NCI-H69 (cell line): ENCODE data around the gene SULT1A2.
"Not testable (repeated sequence)": the region's sequence is repeated elsewhere in the genome, so short reads cannot be mapped to it uniquely, and the experiment has no call there.

ENCODE experiments used
- DNase-seq: peaks from one replicate; lab custom pipeline; 2025; lab: John Stamatoyannopoulos, UW

SULT1A2 gene

DNA sequence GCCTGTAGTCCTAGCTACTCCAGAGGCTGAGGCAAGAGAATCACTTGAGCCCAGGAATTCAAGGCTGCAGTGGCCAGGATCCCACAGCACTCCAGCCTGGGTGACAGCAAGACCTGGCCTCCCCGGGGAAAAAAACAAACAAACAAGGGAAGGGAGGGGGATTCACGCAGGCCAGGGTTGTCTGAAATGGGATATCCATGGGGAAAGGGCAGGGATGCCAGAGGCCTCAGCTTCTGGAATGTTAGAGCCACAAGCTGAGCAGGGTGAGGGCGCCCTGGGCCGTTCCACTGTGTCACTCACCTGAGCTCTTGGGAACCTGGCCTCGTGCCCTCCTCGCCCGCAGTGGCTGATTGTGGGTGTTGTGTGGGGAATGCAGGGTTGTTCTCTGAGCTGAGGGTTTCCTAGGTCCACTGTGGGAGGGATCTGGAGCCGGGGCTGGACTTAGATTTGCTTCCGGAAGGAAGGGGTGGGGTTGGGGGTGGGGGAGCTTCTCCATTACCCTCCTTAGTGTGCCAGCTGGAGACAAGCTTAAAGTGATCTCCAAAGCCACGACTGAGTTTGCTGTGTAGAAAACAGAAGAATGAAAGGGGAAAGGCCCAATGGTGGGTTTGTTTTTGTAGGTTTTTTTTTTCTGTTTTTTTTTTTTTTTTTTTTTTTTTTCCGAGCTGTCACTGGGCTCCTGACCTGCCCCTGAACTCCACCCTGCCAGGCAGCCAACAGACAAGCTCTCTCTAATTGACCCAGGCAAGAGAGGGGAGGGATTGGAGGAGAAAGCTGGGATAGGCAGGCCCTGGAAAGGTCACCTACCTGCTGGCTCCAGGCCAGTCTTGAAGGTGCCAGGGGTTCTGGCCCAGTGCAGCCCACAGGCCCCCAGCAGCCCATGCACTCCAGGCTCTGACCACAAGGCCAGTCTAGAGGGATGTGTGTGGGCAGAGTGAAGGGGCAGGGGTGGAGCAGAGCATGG, 13.1 kb upstream of the SULT1A2 start, which contains the start of gene SULT1A1:
Gene SULT1A1 (minus strand): TSS at position 414 of the 964 bp plus-strand sequence. CDS start 1,189 bp downstream, outside the sequence.
- no peak for DNase-seq

DNA sequence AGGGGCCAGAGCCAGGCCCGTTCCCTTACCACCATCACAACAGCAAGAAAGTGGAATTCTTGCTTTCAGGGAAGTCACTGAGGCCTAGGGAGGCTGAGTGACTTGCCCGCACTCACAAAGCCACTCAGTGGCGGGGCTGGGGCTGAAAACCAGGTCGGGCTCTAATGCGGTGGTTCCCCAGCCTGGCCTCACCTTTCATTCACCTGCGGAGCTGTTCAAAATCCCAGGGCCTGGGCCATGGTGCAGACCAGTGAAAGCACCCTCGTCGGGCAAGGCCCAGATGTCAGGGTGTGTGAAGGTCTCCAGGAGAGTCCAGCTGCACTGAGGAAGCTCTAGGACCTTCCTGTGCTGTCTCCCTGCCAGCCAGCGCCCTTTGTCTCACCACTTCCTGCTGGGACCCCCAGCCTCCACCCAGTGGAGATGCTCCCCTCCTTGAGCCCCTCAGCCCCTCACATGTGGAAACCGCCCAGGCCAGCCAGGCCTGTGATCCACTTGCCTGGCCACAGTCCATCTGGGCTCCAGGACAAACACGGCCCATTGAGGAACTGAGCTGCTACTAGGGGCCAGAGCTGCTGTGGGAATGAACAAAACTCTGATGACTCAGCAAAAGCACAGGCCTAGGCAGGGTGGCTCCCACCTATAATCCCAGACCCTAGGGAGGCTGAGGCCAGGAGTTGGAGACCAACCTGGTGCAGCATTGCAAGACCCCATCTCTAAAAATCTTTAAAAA, 12.2 kb upstream of the SULT1A2 start:
- not testable (repeated sequence) for DNase-seq

DNA sequence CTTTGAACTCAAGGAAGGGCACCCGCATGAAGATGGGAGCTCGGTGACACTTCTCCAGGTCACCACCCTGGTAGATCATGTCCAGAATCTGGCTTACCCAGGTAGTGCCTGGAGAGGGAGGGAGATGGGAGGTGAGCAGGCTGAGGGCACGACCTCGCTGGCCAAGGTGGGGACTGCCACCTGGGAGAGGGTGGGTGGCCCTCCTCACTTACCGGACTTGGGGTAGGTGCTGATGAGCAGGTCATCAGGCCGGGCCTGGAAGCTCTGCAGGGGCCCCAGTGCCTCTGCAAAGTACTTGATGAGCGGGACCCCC, 11.6 kb upstream of the SULT1A2 start:
- not testable (repeated sequence) for DNase-seq

DNA sequence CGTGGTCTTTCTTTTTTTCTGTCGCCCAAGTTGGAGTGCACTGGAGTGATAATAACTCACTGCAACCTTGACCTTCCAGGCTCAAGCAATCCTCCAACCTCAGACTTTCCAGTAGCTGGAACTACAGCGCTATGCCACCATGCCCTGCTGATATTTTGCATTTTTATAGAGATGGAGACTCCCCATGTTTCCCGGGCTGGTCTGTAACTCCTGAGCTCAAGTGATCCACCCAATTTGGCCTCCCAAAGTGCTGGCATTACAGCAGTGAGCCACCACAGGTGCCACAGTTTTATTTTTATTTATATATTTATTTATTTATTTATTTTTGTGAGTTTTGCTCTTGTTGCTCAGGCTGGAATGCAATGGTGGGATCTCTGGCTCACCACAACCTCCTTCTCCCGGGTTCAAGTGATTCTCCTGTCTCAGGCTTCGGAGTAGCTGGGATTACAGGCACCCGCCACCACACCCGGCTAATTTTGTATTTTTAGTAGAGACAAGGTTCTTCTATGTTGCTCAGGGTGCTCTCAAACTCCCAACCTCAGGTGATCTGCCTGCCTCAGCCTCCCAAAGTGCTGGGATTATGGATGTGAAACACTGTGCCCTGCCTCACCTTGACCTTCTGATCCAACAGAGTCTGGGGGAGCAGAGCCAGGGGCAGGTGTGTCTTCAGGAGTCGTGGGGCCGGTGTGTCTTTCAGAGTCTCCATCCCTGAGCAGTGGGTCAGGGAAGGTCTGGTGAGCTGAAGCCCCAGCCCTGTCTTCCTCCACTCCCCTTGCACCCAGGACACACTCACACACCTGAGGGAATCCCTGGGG, 11.0 kb upstream of the SULT1A2 start:
- not testable (repeated sequence) for DNase-seq

DNA sequence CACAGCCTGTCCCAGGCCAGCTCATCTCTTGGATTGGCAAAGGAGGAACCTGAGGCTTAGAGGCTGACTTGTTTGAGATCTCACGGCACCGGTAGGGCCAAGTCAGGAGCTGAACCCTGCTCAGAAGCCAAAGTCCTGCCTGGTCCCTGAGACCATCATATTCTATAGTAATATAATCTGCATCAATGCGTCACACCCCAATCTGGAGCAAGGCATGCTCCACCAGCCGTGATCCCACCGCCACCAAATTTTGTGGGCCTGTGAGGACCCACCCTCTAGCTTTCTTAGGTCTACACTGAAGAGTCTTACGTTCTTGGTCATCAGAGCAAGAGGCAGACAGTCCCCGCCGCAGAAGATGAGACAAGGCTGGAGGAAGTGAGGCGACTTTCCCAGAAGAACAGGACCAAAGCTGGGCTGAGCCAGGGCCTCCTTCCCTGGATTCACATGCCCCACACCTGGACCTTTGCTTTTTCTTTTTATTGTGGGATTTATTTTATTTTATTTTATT, 10.3 kb upstream of the SULT1A2 start:
- DNase-seq = no peak

DNA sequence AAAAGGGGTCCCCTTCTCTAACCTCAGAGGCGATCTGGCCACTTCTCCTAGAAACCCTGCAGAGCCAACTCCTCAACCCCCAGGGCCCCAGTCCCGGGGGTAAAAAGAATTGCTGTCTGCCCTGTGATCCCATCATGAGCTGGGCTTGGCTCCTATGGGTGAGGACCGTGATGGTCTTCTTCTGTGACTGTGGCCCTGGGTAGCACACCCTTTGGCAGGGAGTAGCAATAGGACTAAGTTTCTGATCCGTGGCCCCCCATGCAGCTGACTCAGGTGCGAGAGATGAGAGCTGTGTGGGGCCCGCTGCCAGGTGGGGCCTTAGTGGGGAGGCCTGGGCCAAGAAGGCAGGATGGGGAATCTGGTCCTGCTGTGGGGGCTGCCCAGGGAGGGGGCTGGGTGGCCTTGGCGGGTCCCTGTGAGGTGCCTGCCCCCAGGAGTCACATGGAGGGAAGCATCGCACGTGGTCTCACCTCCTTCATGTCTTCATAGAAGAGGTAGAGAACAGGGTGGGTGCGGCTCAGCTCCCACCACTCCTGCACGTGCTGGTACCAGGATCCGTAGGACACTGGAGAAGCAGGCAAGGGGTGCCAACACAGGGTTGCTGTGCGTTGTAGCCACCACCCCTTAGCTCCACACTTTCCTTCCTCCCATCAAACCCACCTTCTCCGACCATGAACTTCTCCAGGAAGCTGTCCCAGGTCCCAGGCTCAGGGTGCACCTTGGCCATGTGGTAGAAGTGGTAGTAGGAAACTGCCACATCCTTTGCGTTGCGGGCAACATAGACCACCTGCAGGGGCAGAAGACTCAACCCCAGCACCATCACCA, 9.7 kb upstream of the SULT1A2 start:
- DNase-seq = no peak

DNA sequence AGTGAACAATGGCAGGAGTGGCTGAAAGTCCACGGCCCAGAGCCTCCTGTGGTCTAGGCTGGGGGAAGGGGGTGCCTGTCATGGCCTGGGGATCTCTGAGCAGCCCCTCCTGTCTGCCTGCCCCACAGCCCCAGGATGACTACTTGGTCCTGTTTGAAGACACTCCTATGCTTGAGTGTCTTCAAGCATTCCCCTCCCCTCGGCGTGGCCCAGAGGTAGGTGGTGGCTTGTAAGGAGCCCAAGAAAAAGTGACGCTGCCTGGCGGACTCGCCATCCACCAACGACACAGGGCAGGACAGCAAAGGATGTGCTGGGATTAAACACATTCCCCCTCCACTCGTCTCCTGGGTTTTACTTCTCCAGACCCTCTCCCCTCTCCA, 7.3 kb upstream of the SULT1A2 start:
- DNase-seq = no peak

DNA sequence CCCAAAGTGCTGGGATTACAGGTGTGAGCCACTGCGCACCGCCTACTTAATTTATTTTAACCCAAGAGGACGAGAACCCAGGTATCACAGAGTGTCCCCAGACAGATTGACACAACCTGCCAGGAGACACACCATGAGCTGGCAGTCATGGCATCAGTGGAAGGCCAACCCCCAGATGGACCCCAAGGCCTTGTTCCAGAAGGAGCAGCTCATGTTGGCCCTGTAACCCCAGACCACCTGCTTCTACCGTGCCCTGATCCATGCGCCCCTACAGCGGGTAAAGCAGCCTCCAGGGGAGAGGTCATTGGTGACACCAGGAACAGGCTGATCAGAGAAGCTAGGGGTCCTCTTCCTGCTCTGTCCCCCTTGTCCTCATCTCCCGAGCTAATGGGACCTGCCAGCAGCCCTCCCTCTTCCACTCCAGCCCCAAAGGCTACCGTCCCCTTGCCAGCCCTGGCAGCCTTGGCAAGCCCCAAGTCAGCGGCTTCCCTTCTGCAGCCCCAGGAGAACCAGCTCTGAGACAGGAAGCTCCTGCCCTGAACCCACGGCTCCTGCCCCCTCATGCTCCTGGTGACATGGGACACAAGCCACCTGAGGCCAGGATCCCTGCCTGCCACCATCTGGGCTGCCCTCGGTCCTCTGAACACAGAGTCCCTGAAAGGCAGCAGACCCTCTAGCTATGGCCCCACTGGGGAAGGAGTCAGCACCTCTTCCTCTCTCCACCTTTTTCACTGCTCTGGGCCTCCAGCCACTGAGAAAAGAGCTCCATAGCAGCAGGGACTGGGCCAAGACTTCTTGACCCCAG, 6.7 kb upstream of the SULT1A2 start:
- DNase-seq = no peak

DNA sequence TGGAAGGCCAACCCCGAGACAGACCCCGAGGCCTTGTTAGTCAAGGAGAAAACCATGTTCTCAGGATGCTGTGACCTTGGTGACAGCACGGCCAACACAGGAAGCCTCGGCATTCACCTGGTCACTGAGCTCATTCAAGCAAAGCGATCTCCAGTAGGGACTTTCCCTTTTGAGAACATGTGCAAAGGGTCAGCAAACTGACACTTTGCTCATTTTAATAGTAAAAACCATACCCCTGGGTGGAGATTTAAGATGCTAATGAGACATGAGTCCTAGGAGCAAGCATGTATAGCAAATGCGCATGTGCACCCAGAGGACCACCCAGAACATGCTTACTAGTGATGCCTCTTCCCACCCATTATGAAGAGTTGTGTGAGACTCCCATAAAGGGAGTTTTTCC, 5.7 kb upstream of the SULT1A2 start:
- DNase-seq = no peak

DNA sequence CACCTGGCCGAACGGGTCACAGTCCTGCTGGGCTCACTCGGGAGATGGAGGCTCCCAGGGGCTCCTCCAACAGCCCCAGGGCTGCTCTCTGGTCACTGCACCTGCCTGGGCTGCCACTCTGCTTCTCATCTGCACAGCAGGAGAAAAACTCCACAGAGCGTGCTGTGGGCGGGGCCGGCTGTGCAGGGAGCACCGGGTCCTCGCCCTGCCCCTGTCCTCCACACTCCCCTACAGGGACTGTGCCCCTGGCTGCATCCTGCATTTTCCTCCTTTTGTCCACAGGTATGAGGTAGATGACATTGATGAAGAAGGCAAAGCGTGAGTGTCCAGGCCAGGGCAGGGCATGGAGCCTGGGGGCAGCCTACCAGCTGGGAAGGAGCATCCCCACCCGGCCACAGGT, 5.2 kb upstream of the SULT1A2 start:
- not testable (repeated sequence) for DNase-seq

DNA sequence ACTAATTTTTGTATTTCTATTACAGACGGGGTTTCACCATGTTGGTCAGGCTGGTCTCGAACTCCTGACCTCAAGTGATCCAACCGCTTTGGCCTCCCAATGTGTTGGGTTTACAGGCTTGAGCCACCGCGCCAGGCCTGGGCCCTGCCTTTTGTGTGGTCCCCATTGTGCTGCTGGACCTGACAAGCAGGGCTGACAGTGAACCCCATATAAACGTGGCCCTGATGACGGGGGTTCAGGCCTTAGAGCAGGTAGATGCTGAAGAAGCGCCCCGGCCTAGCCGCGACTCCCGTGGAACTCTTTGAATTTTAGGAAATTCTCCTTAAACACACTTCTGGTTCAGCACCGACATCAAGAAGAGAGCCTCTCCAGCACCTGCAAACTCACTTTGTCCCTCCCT, 4.7 kb upstream of the SULT1A2 start:
- DNase-seq = not testable (repeated sequence)

DNA sequence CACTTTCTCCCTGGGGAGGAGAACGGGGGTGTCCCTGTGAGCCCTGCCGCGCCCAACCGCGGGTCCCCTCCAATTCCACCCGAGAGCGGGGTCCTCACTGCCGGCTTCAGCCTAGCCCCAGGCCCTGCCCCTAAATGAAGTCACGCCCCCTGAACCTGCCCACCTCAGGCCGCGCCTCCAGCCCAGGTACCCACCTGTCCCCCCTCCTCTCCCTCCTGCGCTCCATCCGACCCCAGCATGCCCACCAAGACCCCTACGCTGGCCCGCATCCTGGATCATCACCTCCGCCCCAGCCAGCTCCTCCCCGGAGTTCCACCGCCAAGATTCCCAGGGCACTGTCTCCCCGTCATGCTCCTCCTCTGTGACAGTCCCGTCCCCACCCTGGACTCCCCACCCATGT, 4.1 kb upstream of the SULT1A2 start:
- not testable (repeated sequence) for DNase-seq

DNA sequence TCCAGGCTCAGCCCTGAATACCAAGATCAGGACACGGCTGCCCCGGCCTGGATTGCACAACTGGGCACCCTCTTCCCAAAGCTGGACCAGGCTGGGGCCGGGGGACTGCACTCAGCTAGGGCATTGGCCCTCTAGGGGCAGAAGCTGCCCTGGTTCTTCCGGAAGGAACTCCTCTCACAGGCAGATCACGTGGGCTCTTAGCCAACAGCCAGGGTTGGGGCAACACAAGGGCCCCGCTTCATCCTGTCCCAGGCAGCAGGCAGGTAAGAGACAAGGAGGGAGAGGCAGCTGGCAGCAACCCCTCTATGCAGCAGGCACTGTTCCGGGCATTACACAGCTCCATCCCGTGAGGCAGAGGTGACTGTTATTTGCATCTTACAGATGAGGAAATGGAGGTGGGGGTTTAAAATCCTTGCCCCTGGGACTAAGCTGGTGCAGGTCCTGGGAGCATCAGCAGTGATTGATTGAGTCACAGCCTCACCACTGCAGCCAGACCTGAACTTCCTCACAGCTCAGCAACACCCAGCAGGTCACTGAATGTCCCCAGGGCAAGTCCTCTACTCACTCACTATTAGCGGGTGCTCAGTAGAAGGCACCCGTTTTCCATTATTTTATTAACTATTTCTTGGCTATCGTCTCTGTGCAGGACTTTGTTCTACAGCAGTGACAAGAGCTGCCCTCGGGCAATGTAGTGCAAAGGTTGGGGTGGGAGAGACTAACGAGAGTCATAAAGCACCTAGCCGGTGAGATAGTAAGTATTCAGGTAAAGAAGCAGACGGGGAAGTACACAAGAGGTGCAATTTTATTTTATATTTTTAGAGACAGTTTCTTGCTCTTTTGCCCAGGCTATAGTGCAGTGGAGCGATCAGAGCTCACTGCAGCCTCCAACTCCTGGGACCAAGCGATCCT, 2.8 kb upstream of the SULT1A2 start:
- not testable (repeated sequence) for DNase-seq

DNA sequence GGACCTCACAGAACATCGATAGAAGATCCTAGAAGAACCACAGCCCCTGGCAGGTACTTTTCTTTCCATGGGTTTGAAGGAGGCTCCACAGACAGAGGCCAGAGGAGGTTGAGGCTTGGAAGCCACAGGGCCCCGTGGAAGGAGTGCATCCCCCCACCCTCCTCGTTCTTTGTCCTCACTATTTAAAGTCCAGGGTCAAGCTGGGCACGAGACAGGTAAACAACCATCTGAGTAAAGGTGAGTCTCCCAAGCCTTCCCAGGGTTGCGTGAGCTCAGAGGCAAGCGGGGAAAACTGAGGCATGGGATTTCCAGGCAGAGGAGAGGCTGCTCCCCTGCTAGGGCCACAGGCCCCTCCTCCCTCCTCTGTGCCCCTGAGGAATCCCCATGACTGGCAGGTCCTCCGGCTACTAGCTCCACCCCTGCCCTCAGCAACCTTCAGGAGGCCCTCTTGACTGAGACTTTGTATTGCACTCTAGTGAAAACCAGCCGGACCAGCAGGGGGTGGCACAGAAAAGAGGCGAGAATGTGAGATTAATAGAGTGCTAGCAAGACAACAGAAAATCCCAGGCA, 927 bp upstream of the SULT1A2 start:
- no peak for DNase-seq

DNA sequence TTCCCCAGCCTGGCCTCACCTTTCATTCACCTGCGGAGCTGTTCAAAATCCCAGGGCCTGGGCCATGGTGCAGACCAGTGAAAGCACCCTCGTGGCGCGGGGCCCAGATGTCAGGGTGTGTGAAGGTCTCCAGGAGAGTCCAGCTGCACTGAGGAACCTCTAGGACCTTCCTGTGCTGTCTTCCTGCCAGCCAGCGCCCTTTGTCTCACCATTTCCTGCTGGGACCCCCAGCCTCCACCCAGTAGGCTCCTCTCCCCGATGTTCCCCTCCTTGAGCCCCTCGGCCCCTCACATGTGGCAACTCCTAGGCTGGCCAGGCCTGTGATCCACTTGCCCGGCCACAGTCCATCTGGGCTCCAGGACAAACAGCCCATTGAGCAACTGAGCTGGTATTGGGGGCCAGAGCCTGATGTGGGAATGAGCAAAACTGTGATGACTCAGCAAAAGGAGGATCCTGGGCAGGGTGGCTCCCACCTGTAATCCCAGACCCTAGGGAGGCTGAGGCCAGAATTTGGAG, 677 bp downstream of the SULT1A2 start:
- no peak for DNase-seq

DNA sequence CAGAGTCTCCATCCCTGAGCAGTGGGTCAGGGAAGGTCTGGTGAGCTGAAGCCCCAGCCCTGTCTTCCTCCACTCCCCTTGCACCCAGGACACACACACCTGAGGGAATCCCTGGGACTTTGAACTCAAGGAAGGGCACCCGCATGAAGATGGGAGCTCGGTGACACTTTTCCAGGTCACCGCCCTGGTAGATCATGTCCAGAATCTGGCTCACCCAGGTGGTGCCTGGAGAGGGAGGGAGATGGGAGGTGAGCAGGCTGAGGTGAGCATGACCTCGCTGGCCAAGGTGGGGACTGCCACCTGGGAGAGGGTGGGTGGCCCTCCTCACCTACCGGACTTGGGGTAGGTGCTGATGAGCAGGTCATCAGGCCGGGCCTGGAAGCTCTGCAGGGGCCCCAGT, 1.4 kb downstream of the SULT1A2 start:
- not testable (repeated sequence) for DNase-seq

DNA sequence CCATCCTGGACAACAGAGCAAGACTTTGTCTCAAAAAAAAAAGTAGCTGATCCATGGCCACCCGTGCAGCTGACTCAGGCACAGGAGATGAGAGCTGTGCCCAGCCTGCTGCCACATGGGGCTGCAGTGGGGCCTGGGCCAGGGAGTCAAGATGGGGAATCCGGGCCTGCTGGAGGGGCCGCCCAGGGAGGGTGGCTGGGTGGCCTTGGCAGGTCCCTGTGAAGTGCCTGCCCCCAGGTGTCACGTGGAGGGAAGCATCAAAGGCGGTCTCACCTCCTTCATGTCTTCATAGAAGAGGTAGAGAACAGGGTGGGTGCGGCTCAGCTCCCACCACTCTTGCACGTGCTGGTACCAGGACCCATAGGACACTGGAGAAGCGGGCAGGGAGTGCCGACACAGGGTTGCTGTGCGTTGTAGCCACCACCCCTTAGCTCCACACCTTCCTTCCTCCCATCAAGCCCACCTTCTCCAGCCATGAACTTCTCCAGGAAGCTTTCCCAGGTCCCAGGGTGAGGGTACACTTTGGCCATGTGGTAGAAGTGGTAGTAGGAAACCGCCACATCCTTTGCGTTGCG, 3.8 kb downstream of the SULT1A2 start:
- DNase-seq = no peak

DNA sequence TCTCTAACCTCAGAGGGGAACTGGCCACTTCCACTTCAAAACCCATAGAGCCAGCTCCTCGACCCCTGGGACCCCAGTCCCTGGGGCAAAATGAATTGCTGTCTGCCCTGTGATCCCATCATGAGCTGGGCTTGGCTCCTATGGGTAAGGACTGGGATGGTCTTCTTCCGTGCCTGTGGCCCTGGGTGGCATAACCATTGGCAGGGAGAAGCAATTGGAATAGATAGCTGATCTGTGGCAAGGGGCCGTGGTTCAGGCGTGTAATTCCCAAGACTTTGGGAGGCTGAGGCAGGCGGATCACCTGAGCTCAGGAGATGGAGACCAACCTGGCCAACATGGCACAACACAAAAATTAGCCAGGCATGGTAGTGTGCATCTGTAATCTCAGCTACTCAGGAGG, 4.3 kb downstream of the SULT1A2 start:
- DNase-seq = no peak
